ENCODE results near the gene SYNGR3. TPM values are rescaled to one million over a fixed set of nuclear protein-coding genes. Genes with fewer than 3 reads are reported as not detected.

The SYNGR3 gene
- total RNA-seq, 1 donor from 2014 or later = 8.3 TPM

DNA sequence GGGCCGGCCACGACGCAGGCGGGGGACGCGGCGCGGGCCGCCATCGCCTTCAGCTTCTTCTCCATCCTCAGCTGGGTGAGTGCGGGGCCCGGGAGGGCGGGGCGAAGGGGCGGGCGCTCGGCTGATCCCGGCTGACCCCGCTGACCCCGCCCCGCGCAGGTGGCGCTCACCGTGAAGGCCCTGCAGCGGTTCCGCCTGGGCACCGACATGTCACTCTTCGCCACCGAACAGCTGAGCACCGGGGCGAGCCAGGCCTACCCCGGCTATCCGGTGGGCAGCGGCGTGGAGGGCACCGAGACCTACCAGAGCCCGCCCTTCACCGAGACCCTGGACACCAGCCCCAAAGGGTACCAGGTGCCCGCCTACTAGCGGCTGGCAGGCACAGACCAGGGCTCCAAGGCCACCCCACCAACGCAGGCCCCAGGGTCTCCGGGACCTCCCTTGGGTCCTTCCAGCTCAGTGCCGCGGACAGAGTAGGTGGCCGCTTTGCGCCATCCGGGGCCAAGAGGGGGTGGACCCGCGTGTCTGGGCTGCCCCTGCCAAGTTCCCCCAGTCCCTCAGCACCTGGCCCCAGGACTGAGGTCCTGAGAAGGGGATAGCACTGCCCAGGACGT lies 3.0 kb downstream of the SYNGR3 start:
- intact Hi-C loops (cut with DNase I) = no loop called here
- Histone ChIP-seq H3K27me3 (peaks cover 9% of the 10 kb centered on the region), H3K27ac (no peak overlapping the region), H3K36me3 (peaks cover 0 to 2% of the 10 kb centered on the region in 2 donors), H3K4me1 (peaks cover 24% of the 10 kb centered on the region), H3K9me3 (no peaks in the 10 kb centered on the region), H3K4me3 (peak overlapping the region in 1 of 2 donors; percentile 29)
- no peak for DNase-seq (ENCODE audit: extremely low spot score in 2 of 2)
- TF ChIP-seq, protein P1, sequence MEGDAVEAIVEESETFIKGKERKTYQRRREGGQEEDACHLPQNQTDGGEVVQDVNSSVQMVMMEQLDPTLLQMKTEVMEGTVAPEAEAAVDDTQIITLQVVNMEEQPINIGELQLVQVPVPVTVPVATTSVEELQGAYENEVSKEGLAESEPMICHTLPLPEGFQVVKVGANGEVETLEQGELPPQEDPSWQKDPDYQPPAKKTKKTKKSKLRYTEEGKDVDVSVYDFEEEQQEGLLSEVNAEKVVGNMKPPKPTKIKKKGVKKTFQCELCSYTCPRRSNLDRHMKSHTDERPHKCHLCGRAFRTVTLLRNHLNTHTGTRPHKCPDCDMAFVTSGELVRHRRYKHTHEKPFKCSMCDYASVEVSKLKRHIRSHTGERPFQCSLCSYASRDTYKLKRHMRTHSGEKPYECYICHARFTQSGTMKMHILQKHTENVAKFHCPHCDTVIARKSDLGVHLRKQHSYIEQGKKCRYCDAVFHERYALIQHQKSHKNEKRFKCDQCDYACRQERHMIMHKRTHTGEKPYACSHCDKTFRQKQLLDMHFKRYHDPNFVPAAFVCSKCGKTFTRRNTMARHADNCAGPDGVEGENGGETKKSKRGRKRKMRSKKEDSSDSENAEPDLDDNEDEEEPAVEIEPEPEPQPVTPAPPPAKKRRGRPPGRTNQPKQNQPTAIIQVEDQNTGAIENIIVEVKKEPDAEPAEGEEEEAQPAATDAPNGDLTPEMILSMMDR (IDR thresholded peaks at IDR 0.05) = no peak
- TF ChIP-seq POLR2A (IDR thresholded peaks at IDR 0.05) = no peak

DNA sequence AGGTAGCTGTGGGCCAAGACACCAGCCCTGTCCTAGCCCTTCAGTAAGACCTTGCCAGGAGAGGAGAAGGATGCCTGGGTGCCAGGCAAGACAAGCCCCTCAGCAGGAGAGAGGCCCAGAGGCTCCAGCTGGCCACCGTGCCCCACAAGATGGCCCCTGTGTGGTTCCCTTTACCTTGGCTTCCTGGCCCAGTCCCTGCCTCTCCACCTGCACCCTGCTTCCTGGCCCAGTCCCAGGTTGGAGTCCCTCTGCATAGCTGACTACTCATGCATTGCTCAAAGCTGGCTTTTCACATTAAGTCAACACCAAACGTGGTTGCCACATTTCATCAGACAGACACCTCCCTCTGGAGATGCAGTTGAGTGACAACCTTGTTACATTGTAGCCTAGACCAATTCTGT lies 4.0 kb downstream of the SYNGR3 start:
- H3K4me1 ChIP-seq = peaks cover 24% of the 10 kb centered on the region
- H3K27ac ChIP-seq = no peak overlapping the region
- H3K9me3 ChIP-seq = no peaks in the 10 kb centered on the region
- H3K4me3 ChIP-seq = no peak overlapping the region
- peaks cover 0 to 12% of the 10 kb centered on the region in 2 donors for H3K36me3 ChIP-seq
- no peak for DNase-seq (ENCODE audit: extremely low spot score in 2 of 2)
- peaks cover 9% of the 10 kb centered on the region for H3K27me3 ChIP-seq
- intact Hi-C loops (cut with DNase I) = no loop called here
- TF ChIP-seq, protein P1 (IDR thresholded peaks at IDR 0.05) = no peak
- TF ChIP-seq POLR2AphosphoS5 (IDR thresholded peaks at IDR 0.05; ENCODE audit: insufficient read depth in 1 of 2, low read depth in 1 of 2) = no peak
- TF ChIP-seq POLR2A (IDR thresholded peaks at IDR 0.05) = no peak

DNA sequence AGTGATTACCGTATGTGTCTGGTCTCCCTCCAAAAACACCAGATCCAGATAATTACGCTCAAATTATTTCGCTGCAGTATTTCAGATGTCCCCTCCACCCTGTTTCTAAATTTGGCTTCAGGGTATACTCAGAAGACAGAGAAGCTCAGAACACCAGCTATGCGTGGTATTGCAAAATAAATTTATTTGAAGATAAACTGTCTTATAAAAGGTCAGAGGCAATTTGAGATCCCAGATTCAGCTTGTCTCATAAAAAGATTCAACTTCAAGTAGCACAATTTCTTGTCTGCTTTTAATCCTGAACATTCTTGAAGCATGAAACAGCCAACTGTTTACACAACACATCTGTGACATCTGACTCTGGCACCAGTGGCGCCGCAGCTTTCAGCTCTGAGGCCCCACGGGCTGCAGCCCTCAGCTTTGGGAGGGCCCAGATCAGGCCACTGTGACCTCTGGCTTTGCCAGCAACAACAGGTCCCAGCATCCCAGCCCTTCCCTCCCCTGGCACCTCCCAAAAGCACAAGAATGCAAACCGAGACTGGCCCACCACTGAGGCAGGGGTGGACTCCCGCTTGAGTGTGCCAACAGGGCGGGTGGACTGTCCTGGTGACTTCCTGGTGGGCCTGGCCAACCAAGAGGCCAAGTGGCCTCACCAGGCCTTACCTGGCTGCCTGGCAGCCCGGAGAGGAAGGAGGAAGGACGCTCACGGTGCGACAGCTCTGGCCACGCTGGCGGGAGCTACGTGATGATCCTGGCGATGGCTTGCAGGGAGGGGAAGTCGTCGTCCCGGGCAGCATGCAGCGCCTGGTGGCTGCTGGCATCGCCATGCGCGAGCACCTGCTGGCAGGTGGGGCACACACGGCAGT lies 8.0 kb downstream of the SYNGR3 start:
- no peak for DNase-seq (ENCODE audit: extremely low spot score in 2 of 2)
- H3K36me3 ChIP-seq = peaks cover 0 to 50% of the 10 kb centered on the region in 2 donors
- intact Hi-C loops (cut with DNase I) = no loop called here
- TF ChIP-seq POLR2AphosphoS5 (IDR thresholded peaks at IDR 0.05; ENCODE audit: insufficient read depth in 1 of 2, low read depth in 1 of 2) (peak in 1 of 2 donors; percentile 33), POLR2A (IDR thresholded peaks at IDR 0.05) (no peak)
- no peaks in the 10 kb centered on the region for H3K27me3 ChIP-seq
- no peak overlapping the region for H3K4me3 ChIP-seq
- H3K9me3 ChIP-seq = no peaks in the 10 kb centered on the region
- no peak overlapping the region for H3K27ac ChIP-seq
- no peaks in the 10 kb centered on the region for H3K4me1 ChIP-seq

DNA sequence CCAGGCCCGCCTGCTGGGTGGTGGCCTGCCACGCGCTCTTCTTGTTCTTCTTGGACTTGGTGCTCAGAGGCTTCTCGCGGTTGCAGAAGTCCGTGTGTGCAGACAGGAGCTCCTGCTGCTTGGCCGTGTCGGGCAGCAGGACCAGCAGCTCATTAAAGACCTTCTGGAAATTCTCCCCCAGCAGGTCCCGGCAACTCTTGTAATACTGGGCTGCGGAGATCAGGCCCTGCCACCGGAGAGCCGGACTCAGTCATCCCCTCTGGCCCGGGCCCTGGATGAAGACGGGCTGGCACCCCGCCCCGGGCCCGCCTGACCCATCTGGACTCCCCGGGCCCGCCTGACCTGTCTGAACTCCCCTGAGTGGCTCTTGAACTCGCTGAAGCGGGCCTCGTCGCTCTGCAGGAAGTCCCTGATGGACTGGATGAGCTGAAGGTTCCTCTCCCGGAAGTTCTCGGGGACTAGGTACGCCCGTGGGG lies 8.6 kb downstream of the SYNGR3 start:
- no peak for TF ChIP-seq POLR2AphosphoS5 (IDR thresholded peaks at IDR 0.05; ENCODE audit: insufficient read depth in 1 of 2, low read depth in 1 of 2)
- Histone ChIP-seq H3K4me3 (no peak overlapping the region), H3K9me3 (no peaks in the 10 kb centered on the region), H3K27ac (no peak overlapping the region), H3K27me3 (no peaks in the 10 kb centered on the region), H3K4me1 (peaks cover 1% of the 10 kb centered on the region), H3K36me3 (peaks cover 0 to 56% of the 10 kb centered on the region in 2 donors)
- DNase-seq (ENCODE audit: extremely low spot score in 2 of 2) = no peak
- intact Hi-C loops (cut with DNase I) = no loop called here

DNA sequence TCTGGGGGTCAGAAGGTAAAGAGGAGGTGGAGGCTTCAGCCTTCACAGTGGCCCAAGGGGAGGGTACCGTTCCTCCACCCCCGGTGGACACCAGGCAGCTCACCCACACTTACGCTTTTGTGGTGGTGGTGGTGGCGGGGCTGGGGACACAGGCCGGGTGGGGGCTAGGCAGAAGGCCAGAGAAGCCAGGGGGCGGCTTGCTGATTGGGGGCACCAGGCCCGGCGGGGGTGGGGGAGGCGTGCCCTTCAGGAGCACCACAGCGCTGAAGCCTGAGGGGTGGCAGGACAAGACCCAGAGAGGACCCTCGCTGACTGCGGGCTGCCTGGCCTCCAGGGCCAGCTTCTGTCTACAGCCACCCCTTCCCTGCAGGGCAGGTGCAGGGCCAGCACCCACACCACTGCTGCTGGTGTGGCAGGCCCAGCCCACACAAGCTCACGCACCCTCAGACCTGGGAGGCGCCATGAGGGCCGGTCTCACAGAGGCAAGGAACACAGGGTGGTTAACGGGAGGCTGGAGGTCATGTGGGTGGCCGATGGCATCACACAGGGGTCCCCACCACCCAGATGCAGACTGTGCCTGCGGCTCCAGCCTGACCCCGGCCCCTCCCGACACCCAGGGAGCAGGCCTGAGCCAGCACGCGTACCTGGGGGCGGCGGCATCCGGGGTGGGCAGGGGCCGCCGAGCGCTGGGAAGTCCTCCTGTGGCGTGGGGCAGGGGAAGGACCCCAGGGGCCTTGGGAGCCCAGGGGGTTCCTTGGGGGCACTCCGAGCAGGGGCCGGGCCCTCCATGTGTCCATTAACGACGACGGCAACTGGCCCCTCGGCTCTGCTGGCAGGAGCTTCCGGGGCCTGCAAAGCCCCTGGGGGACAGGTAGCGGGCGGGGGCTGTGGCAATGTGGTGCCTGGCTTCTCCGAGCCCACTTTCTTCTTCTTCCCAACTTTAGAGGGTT lies 9.4 kb downstream of the SYNGR3 start:
- Histone ChIP-seq H3K9me3 (no peaks in the 10 kb centered on the region), H3K27me3 (no peaks in the 10 kb centered on the region), H3K27ac (no peak overlapping the region), H3K36me3 (peaks cover 0 to 56% of the 10 kb centered on the region in 2 donors), H3K4me1 (peaks cover 9% of the 10 kb centered on the region), H3K4me3 (no peak overlapping the region)
- no peak for DNase-seq (ENCODE audit: extremely low spot score in 2 of 2)
- TF ChIP-seq, protein P1 (IDR thresholded peaks at IDR 0.05) = no peak
- TF ChIP-seq POLR2A (IDR thresholded peaks at IDR 0.05) (no peak), POLR2AphosphoS5 (IDR thresholded peaks at IDR 0.05; ENCODE audit: insufficient read depth in 1 of 2, low read depth in 1 of 2) (no peak)
- intact Hi-C loops (cut with DNase I) = no loop called here
